GM18870 (cell line): ENCODE data around the gene ADAMTSL1.
A peak's percentile ranks its signal among the peaks of the same experiment; 100 is the strongest.

Experiments
- ATAC-seq: cut with Tn5 transposase; IDR thresholded peaks from one replicate; pipeline ENCODE4 v1.9.1; 2021; ENCODE audit warnings: moderate library complexity; ENCODE audit not compliant: unreplicated experiment

Gene ADAMTSL1

DNA sequence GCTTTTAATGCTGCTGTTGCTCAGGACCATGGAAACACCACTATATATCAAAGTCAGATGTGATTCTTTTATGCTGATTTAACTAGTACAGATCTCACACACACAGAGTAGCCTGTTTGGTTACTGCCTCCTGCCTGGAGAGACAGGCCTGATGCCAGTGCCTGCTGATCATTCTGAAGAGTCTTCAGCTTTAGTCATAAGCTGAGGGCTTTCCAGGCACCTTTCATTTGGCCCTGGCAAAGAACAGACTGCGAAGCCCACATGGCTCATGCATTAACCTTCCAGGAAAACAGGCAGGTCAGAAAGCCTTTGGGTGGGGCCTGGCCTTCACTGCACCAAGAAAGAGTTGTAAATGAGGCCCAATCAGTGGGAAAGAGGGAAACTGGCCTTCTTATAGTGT lies 414.3 kb downstream of the ADAMTSL1 start:
- no peak for ATAC-seq

DNA sequence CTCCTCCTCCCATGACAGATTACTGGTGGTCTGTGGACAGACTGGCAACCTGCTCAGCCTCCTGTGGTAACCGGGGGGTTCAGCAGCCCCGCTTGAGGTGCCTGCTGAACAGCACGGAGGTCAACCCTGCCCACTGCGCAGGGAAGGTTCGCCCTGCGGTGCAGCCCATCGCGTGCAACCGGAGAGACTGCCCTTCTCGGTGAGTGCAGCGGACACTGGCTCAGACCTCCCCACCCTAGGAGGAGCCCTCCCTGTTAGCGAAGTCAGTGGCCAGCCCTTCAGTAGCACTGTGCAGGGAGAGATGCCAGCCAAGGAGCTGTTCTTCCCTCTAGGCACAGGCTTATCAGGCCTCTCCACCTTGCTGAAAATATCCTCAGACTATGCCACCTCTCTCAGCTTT lies 415.6 kb downstream of the ADAMTSL1 start:
- no peak for ATAC-seq

DNA sequence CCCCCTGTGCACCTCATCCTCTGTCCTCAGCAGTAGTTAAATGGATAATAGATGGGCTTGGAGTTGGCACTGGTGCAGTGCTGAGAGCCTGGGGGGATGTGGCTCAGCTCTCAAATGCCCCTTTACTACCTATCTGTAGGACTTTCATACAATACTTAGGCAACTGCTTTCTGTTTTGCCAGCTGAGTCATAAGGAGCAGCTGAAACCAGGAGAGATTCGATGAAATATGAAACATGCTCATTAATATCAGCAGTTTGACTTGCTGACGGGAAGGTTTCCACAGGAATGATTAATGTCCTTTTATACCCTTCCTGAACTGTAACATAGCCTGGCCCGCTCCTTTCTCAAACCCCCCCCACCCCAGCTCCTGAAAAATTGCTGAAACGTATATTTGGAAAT lies 416.4 kb downstream of the ADAMTSL1 start:
- peak; percentile 92 for ATAC-seq

DNA sequence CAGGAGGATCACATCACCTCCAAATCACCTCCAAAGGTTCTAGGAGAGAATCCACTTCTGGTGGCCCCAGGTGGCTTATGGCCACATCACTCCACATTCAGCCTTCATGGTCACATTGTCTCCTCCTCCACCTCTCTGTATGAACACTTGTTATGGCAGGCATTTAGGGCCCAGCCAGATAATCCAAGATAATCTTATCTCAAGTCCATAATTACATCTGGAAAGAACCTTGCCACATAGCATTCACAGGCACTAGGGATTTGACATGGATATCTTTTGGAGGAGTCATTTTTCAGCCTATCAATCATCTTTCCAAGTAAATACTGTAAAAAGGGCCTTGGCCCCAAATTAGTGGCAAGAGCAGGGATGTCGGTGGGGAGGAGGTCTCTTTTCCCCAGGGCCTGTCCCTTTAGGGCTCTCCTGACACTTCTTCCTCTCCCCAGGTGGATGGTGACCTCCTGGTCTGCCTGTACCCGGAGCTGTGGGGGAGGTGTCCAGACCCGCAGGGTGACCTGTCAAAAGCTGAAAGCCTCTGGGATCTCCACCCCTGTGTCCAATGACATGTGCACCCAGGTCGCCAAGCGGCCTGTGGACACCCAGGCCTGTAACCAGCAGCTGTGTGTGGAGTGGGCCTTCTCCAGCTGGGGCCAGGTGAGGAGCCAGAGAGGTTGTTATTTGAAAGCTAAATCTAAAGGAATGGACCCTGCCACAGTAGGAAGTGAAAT lies 418.2 kb downstream of the ADAMTSL1 start:
- no peak for ATAC-seq

DNA sequence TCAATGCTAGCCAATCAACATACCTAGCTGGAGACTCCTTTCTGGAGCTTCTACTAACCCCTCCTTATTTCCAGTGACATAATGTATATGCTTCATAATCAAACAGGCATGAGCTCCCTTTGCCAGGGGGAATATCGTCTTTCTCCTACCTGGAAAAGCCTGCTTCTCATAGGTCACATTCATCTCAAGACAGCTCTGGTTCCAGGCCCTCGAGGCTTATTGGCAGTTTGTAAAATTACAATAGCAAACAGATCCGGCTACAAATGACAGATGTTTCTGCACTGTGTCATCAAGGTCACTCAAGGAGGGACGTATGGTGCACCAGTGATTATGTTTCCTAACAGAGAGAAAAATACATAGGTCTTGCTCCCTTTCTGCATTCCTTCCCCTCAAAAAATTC lies 419.1 kb downstream of the ADAMTSL1 start:
- no peak for ATAC-seq

DNA sequence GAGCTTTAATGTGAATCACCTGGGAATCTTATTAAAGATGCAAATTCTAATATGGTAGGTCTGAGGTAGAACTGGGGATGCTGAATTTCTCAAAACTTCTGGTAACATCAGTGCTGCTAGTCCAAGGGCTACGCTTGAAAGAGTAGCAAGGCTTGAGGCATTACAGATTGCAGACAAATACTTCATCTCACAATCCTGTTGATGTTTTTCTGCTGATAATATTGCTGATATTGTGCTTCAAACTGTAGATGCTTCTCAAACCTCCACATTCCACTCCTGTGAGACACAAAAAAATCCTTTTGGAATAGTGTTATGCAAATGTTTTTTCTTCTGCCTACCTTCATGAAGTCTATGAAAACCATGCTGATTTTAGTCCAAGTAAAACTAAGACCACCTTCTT lies 419.5 kb downstream of the ADAMTSL1 start:
- no peak for ATAC-seq

DNA sequence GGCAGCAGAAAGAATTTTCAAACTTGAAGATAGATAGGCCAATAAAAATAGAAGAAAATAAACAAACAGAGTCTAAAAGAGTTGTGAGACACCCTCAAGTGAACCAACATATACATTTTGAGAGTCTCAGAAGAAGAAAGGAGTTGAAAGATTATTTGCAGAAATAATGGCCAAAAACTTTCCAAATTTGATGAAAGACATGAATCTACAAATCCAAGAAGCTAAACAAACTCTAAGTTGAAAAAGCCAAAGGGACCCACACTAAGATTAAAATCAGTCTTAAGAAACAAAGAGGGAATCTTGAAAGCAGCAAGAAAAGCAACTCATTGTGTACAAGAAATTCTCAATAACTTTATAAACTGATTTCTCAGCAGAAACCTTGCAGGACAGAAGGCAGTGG lies 422.1 kb downstream of the ADAMTSL1 start:
- ATAC-seq = no peak

DNA sequence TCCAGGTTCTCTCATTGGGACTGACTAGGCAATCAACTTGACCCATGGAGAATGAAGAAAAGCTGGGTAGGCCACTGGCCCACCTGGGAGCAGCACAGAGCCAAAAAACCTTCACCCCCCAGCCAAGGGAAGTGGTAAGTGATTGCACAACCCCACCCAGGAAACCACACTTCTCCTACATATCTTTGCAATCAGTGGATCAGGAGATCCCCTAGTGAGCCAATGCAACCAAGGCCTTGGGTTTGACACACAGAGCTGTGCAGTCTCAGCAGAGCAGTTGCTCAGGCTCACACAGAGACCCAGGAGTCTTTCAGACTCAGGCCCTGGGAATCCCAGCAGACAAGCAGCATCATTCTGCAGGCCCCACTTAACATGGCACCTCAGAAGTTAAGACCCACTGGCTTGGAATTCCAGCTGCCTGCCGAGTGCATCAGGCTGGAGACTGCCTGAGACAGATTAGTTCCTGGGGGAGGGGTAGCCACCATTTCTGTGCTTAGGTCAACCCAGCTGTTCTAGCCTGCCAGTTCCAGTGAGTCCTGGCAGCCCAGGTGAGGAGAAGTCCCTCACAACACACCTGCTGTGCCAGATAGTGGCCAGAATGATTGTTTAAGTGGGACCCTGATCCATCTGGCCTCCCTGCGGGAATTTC lies 422.7 kb downstream of the ADAMTSL1 start:
- ATAC-seq = no peak

DNA sequence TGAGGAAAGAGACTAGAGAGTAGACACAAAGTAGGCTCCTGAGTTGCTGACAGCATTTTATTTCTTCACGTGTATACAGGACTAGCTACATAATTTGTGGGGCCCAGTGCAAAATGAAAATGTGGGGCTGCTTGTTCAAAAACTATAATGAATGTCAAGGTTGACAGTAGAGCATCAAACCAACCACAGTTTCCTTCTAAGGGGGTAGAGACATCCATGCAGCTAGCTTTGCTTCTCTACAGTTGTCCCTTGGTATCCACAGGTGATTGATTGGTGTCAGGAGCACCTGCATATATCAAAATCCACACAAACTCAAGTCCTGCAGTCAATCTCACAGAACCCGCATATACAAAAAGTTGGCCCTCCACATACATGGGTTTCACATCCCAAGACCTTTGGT lies 429.5 kb downstream of the ADAMTSL1 start:
- no peak for ATAC-seq

DNA sequence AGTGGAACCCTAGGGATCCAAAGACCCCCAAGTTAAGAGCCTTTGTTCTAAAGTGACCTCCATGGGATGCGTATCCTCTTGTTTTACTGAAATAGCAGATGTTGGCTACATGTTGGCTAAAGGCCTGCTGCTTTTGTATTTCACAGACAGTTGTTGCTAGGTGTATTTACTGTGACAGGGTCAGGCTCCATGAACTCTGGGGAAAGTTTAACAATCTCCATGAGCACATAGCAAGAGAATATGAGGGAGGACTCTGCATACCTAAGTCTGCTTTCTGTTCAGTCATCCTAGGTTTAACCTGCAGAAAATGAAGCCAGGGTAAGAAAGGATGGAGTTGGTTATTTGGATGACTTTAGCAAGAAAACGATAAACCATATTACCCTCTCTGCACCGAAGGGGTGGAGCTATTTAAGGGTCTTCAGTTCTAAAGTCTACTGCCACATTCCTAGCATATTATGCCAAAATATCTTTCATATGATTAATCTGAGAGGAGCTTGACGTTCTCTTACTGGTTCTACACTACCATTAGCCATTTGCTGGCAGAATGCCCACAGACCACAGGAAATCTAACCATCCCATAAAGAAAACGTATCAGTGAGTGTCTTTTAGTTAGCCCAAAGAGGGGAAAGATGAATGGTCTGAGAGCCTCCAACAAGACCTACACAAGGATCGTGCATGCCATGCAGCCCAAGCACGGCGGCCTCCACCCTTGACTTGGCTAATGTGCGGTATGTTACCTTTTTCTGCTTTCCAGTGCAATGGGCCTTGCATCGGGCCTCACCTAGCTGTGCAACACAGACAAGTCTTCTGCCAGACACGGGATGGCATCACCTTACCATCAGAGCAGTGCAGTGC lies 431.3 kb downstream of the ADAMTSL1 start:
- ATAC-seq = no peak

DNA sequence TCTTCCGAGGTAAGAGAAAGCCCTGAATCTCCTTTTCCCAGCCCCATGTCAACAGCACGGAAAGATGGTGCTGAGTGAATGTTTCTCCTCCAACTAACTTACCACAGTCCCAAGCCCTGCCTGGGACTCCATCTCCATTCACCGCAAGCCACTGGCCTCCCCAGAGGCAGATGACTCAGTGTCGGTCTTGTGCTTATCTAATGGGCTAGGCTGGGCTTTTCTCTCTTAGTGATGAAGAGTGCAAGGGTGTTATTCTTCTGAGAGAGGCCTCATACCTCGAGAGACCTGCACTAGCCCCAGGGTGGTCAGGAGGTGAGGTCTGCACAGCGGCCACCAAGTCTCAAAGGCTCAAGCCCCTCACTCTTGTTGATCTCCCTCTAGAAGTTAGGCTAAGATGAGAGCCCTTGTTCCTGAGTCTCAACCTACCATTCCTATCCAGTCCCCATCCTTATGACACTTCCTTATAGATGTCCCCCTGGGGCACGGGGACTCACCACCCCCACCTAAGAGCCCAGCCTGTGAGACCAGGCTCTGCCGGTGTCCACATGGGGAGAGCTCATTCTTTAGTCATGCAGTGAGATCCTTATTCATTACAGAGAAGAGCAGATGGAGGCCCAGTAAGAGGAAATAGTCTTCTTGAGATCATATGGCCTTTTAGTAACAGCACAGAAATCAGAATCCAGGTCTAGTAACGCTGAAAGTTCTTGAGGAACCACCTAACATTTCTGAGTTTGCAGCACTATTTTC lies 432.1 kb downstream of the ADAMTSL1 start:
- no peak for ATAC-seq

DNA sequence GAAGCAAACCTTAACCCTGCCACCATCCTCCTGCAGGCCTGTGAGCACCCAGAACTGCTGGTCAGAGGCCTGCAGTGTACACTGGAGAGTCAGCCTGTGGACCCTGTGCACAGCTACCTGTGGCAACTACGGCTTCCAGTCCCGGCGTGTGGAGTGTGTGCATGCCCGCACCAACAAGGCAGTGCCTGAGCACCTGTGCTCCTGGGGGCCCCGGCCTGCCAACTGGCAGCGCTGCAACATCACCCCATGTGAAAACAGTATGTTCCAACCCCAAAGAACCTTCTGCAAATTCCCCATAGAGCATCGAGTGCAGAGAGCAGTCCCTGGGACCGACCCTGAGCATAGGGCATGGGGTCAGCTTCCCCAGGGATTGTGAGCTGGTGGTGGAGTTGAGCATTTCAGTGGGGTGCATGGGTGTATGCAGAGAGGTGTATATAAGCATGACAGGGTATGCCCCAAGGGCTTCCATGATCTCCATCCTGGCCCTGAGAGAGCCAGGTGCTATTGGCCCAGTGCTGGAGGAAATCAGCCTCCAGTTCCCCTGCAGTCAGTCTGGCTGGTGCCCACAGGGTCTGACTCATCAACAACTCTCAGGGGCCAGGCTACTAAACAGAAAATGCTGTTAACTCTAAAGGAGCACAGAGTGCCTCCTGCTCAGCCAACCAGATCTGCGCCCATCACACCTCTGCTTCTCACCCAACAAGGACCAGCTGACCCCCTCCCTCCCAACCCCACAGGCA lies 432.9 kb downstream of the ADAMTSL1 start:
- ATAC-seq = no peak

DNA sequence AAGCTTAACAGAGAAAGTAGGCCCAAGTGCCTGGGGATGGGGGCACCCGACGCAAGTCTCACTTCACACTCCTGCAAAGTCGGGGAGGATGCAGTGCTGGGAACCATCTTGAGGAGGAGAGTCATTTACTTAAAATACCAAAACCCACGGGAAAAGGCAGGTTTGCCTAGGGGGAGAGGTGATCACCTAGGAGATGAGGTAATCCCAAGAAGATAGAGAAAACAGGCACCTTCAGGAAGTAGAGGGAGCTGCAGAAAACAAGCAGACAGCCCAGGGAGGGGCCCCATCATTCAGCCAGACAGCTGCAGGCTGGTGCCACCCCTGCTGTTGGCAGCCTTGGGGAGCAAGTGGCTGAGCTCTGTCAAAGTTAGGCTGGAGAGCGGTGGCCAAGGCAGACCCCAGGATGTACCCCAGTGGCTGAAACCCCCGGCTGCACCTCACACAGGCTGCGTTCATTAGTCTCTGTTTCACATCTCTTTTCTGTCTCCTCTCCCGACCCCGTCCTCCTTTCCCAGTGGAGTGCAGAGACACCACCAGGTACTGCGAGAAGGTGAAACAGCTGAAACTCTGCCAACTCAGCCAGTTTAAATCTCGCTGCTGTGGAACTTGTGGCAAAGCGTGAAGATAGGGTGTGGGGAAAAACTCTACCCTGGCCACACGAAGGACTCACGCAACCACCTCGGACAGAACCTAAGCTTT lies 434.1 kb downstream of the ADAMTSL1 start:
- no peak for ATAC-seq

DNA sequence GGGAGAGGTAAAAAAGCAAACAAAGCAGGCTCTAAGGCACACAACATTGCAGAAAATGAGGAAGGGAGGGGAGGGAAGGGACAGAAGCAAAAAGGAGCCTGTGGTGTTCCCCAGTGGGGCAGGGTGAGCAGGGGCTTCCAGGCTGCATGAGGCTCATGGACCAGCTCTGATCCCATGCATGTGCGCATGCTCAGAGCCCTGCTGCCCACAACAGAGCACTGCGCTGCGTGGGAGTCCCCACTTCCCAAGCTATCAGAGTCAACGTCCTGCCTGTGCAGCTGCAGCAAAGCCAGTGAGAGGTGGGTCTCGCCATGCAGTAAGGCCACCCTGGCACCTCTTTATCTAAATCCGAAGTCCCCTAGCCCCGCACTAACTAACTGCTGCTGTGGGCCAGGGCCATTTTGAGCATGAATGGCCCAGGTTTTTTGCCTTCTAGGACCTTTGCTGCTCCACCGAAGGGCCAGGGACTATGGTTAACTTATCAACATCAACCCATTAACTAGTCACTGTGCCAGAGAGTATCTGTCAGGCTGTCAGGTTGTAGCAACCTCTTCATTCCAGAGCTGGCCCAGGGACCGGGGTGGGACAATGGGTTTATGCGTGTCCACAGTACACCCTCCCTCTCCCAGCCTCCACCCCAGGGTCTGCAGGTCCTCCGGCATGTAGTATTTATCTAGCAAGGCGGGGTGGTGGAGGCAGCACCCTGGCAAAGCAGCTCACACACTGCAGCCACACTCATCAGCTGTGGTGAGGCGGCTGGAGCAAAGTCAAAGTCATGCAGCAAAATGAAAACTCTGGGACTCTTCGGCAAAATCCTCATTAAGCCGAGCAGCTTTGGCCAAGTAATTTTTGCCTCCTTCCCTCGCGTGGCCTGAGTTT lies 435.4 kb downstream of the ADAMTSL1 start:
- no peak for ATAC-seq

DNA sequence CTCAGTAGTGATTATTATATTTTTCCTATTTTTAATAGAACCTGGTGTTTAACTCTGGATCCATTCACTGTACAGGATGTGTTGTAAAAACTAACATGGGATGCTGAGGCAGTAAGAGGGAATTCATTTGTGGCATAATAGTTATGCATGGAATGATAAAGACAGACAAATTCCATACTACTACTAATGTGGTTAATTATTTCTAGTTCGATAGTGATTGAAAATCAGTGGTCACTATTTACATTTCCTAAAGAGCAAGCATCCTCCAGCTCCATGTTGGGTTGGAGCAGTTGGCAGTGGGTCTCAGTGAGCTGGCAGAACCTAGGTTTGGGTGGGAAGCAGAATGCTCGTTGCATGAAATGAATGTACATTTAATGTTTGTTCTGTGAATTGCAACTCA lies 436.5 kb downstream of the ADAMTSL1 start:
- ATAC-seq = no peak

DNA sequence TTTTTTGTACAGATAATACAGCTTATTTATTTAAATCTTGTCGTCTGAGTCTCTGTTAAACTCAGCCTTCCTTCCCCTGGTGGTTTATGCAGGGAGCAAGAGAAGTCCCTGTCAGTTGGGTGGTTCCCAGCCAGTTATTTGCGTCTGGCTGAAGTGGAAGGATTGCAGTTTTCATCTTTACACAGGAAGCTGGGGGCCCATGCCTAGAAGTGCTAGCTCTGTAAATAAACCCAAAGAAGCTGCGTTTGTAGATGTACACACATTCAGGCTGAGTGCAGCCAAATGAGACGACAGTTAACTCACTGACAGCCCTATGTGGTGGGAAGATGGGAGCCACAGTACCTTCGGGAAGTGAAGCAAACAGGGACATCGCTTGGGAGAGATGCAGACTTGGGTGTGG lies 437.0 kb downstream of the ADAMTSL1 start:
- ATAC-seq = no peak

DNA sequence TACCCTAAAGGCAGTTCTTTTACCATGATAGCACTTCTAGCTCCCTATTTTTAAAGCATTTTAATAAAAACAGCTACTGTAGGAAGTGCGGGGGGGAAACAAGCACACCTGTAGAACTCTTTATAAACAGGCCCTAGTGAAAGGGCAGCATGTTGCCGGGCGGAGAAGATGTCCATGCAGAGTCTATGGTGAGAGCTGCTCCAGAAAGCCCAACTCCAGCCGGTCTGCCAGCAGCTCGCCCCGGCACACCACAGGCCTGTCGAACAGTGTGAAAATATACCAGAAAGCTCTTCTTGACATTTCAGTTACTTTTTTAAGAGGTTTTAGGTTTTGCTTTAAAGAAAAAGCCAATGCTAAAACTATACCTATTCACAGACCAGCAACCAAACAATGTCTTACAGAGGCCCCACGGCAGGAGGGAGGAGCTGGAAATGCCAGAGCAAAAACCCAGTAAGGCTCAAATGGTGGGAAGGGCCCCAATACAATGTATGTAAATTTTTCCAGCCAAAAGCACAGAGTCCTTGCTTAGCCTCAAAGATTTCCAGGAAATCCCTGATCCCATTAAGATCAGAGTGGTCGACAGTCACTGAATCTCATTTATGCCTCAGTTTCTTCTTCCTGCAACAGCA lies 437.9 kb downstream of the ADAMTSL1 start:
- ATAC-seq = no peak
